Epithelial cell of proximal tubule (primary cell): ENCODE data around the gene LRR1. TPM values are rescaled to one million over a fixed set of nuclear protein-coding genes. Genes with fewer than 3 reads are reported as not detected.
"Not testable (repeated sequence)": the region's sequence is repeated elsewhere in the genome, so short reads cannot be mapped to it uniquely, and the experiment has no call there.

Source experiments
- DNase-seq: peaks from one replicate; pipeline ENCODE4 v3.0.0-alpha.2; 2011; ENCODE audit warnings: low read depth
- H3K4me3 ChIP-seq: 2 replicates; pipeline ENCODE4 v1.5.1; 2011; ENCODE audit warnings: low read depth, mild to moderate bottlenecking, low read length
- total RNA-seq: library from RNA; depleted of rRNA; stranded (reverse); fragments of >200 nt; gene quantifications from 2 replicates; pipeline ENCODE4 v1.2.3, GENCODE V29; 2015
- TF ChIP-seq, protein P1 (sequence below): conservative IDR thresholded peaks from 2 replicates; pipeline ENCODE4 v1.5.1; 2012; ENCODE audit warnings: low read depth, mild to moderate bottlenecking, low read length

LRR1 gene
- total RNA-seq, 1 donor from 2014 or later = 22.7 TPM

DNA sequence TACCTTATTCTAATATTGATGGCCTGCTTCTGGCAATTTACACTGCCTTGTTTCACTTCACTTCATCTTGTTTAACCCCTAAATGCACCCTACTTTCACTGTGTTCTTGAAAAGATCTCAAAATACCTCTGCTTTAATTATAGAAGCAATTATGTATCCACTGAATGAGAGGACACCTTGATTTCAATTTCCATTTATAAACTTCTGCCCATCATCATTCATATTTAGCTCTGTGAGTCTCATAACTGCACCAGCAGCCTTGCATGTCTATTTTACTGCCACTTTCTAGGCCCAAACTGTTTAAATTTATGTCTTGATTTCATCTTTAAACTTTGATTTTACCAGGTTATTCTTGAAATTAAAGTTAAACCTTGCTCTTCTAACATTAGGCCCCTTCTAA is 43.4 kb downstream of the LRR1 start:
- H3K4me3 ChIP-seq = no peak overlapping the region
- no peak for DNase-seq
- TF ChIP-seq, protein P1, sequence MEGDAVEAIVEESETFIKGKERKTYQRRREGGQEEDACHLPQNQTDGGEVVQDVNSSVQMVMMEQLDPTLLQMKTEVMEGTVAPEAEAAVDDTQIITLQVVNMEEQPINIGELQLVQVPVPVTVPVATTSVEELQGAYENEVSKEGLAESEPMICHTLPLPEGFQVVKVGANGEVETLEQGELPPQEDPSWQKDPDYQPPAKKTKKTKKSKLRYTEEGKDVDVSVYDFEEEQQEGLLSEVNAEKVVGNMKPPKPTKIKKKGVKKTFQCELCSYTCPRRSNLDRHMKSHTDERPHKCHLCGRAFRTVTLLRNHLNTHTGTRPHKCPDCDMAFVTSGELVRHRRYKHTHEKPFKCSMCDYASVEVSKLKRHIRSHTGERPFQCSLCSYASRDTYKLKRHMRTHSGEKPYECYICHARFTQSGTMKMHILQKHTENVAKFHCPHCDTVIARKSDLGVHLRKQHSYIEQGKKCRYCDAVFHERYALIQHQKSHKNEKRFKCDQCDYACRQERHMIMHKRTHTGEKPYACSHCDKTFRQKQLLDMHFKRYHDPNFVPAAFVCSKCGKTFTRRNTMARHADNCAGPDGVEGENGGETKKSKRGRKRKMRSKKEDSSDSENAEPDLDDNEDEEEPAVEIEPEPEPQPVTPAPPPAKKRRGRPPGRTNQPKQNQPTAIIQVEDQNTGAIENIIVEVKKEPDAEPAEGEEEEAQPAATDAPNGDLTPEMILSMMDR = no peak

DNA sequence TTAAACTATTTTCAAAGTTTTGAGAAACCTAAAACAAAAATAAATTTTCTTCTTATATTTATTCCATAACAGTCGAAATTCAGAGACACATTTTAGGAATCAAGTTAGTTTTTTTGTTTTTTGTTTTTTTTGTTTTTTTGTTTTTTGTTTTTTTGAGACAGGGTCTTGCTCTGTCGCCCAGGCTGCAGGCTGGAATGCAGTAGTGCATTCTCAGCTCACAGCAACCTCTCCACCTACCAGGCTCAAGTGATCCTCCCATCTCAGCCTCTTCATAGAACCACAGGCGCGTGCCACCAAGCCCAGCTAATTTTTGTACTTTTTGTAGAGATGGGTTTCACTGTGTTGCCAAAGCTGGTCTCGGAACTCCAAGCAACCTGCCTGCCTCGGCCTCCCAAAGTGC is 54.8 kb downstream of the LRR1 start:
- TF ChIP-seq, protein P1 = no peak
- no peak overlapping the region for H3K4me3 ChIP-seq
- no peak for DNase-seq

- no peak overlapping the region for H3K4me3 ChIP-seq
- TF ChIP-seq, protein P1 = no peak
- DNase-seq = no peak
Observed at GRCh38 chr14:49654511-49654910, 55.8 kb downstream of the LRR1 start.

GRCh38 chr14:49657500-49657899 is 58.8 kb downstream of the LRR1 start:
- not testable (repeated sequence) for DNase-seq, H3K4me3 ChIP-seq

GRCh38 chr14:49659526-49660455 is 61.1 kb downstream of the LRR1 start:
- DNase-seq = no peak

More at GRCh38 chr14:49659526-49660455, 61.1 kb downstream of the LRR1 start:
- TF ChIP-seq, protein P1 = no peak
- H3K4me3 ChIP-seq = no peak overlapping the region

Other genes with a start within 250 kb of the LRR1 start
- 13,231 and 17,621 TPM in 2 replicates for gene RPS29, start 12.6 kb upstream of the LRR1 start, total RNA-seq
- 278 and 384 TPM in 2 replicates for gene RPL36AL, start 21.7 kb downstream of the LRR1 start, total RNA-seq
- 51.7 and 68.1 TPM in 2 replicates for gene MGAT2, start 21.9 kb downstream of the LRR1 start, total RNA-seq
- gene DNAAF2, start 36.3 kb downstream of the LRR1 start, total RNA-seq = 16.1 and 17.1 TPM in 2 replicates
- gene POLE2, start 89.3 kb downstream of the LRR1 start, total RNA-seq = 22.0 and 36.1 TPM in 2 replicates
- 0.17 and 0.22 TPM in 2 replicates for gene KLHDC1, start 94.2 kb downstream of the LRR1 start, total RNA-seq
- gene KLHDC2, start 169.2 kb downstream of the LRR1 start, total RNA-seq = 24.0 and 24.4 TPM in 2 replicates